Activated CD4-positive, alpha-beta T cell treated with anti-CD3 and anti-CD28 coated beads, Interleukin-2, amount 50 U/mL, for 48 hours (primary cell): Measurements from ENCODE around the gene TSN.
"Not testable (repeated sequence)": the region's sequence is repeated elsewhere in the genome, so short reads cannot be mapped to it uniquely, and the experiment has no call there.

Experiments used
- DNase-seq, 2 experiments: peaks; one replicate each; pipeline ENCODE4 v3.0.0-alpha.2; 2020

Gene TSN

DNA sequence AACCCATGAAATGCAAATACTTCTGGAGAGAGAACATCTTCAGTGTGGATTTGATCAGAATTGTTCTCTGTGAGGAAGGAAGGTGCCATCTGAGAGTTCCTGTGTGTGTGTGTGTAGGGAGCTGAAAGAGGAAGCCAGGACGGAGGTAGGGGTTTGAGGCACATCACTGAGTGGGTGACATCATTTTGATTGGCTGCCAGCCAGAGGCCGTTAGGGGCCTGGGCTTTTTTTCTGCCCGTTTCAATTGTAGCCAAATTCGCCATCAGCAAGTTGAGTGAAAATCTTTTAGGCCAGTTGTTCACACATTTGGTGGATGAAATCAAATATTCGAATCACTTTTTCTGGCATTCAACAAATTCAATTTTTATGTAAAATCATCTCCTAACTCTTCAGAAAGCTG is 48.9 kb downstream of the TSN start:
- DNase-seq, result peak in 1 of 2 experiments; percentile 5

DNA sequence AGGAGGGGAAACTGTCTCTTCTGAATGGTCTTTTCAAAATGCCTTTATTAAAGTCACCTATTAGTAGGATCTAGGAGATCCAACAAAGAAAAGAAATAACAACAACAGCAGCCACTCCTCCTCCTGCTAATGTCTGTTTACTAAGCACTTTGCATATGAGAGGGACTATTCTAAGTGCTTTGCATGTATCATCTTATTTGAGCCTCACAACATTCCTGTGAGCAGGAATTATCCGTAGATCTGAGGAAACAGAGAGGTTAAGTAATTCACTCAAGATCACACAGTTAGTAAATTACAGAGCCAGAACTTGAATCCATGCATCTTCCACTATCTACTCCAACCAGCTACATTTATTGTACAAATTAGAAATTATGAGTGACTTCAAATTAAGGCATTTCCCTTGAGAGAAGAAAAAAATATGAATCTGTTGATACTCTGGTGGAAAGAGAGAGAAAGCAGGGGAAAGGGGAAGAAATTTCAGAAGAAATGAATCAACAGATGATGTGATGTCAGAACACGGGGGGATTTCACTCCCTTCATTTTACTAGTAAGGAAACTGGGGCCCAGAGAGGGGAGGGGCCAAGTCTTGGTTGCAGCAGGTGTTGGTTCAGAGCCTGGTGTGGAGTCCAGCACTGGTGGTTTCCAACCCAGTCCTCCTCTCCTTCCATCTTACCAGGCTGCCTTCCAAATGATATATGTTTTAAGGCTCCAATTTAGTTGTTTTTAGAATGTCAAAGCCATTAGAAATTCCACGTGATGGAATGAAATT is 49.7 kb downstream of the TSN start:
- no peak for DNase-seq

DNA sequence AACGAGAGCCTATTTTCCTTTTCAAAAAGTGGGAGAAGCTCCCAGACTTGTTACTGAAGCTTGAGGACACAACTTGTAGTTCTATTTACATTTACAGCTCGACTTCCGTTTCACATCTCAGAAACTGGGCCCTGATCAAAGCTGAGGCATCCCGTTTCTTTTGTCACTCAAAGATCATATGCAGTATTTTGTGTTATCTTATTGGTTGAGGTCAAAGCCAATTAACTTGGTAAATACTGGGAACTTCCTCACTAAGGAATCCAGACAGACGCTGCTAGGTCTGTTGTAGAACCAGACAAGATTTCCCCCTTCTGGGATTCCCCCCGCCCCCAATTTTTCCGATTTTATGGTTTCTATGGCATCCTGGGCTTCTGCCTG is 50.3 kb downstream of the TSN start:
- DNase-seq, result no peak

DNA sequence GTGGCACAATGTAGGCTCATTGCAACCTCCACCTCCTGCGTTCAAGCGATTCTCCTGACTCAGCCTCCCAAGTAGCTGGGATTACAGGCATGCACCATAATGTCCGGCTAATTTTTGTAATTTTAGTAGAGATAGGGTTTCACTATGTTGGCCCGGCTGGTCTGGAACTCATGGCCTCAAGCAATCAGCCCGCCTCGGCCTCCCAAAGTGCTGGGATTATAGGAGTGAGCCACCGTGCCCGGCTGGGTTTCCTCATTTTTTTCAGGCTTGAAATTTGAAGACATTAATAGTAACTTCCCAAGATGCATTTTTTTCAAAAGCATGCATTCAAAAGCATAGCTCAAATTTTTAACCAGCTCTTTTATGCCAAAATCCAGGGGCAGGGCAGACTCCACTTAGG is 52.3 kb downstream of the TSN start:
- not testable (repeated sequence) for DNase-seq

DNA sequence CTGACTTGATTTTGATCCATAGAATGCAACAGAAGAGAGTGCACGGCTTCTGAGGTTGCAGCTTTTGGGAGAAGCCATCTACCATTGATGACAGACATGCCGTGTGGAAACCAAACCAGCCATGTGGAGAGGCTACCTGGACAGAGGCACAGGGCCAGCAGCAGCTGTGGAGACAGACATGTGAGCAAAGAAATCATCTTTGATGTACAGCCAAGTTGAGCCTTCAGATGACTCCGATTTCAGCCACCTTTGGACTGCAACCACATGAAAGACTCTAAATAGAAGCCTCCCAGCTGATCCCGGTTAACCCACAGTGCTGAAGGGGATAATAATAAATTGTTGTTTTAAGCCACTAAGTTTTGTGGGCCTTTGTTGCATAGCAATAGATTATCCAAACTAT is 54.2 kb downstream of the TSN start:
- DNase-seq, result no peak

DNA sequence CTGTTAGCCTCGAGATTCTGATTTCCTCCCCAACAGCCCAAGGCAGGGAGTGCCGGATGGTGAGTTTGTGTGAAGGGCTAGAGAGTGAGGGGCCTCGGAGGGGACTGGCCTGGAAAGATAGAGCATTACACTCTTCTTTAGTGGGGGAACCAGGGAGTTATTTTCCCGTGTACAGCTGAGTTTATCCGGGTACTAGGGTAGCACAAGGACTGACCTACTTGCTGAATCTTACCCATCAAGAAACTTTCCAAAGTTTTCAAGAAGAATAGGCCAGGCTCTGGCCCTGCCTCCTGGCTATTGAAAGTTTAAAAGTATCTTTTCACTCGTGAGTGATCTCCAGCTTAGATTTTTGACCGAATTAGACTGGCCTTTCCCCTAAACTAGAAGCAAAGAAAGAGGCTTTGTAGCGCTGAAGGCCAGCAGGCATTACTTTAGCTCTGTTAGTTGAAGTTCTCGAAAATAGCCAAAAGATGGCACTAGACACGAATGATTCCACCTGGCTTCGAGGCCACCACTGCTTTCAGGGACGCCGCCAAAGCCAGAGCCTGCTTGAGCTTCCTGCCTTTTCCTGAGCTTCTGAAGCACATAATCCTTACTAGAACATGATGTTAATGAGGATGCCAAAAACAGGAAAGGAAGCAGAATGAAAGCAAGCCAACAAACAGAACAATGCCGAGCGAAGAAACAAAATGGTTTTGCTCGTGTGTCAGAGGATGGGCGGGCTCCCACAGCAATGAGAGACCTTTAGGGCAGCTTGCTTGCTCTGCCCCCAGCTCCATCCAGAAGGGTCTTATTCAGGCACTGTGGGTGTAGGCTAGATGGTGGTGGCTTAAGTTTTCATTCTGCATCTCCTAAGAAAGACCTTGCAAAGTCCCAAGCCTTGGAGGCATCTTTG is 55.8 kb downstream of the TSN start:
- peak; percentile 10 to 16 for DNase-seq

DNA sequence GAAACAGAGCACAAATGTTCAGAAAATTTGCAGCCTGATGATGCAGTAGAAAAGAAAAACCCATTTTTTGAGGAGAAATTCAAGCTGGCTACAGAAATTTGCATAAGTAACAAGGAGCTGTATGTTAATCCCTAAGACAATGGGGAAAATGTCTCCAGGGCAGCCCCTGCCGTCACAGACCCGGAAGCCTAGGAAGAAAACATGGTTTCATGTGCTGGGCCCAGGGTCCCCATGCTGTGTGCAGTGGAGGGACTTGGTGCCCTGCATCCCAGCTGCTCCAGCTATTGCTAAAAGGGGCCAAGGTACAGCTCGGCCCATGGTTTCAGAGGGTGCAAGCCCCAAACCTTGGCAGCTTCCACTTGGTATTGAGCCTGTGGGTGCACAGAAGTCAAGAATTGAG is 57.6 kb downstream of the TSN start:
- not testable (repeated sequence) for DNase-seq

DNA sequence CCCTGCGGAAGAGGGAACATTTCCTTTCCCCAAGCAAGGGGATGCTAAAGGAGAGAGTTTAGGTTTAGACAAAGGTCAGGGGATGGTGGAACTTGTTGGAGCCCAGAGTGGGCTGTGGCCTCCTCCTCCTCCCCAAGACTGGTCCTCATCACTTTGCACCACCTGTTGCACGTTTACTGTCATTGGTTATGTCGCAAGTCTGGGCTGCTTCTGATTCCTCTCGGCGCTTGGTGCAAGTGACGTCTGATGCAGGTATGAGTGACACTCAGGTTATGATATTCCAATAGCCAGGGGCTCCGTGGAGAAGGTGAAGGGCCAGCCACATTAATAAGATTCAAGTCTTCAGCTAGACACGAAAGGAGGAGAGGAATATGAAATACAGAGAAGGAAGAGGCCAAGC is 59.8 kb downstream of the TSN start:
- no peak for DNase-seq

DNA sequence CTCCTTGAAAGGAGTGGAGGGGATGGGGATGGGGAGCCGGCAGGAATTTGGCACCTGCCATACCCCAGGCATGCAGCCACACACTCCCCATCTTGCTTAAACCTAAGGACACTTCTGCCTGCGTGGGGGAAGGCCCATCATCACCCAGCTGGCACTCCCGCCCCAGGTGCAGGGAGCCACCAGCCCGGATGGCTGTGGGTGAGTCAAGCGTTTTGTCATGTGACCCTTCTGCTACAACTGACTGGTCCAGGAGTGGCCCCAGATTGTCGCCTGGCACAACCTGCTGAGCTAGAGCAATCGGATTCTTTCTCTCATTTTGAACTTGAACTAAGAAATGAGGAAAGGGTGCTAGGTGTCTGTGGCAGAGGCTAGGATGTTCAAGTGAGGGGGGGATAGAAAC is 61.3 kb downstream of the TSN start:
- no peak for DNase-seq

DNA sequence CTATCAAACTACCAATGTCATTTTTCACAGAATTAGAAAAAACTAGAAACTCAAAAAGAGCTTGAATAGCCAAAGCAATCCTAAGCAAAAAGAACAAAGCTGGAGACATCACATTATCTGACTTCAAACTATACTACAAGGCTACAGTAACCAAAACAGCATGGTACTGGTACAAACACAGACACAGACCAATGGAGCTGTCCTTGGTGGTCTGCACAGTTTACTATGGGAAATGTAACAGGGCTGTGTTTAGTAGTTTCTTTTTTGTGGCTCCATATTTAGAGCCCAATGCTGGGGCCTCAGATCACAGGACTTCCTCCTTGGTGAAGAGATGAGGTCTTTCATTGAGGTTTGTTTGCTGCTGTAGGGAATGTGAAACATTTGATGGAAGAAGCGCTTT is 61.9 kb downstream of the TSN start:
- not testable (repeated sequence) for DNase-seq
